GM10248 (cell line): ENCODE measurements around the gene CACNA2D2.
A peak's percentile ranks its signal among the peaks of the same experiment; 100 is the strongest.

ENCODE experiments used
- CTCF ChIA-PET: fragments of 300-600 bp; sonication (Branson Sonifier 250); formaldehyde crosslinking; extraction: SDS; loops from one replicate; lab custom pipeline; 2021; ENCODE audit warnings: antibody characterized with exemption; lab: Yijun Ruan, JAX
- POLR2A ChIA-PET: fragments of 350-650 bp; sonication (Branson Sonifier 250); formaldehyde crosslinking; extraction: SDS; loops from one replicate; lab custom pipeline; 2020; ENCODE audit warnings: antibody characterized with exemption; lab: Yijun Ruan, JAX
- DNase-seq: peaks from one replicate; pipeline ENCODE4 v3.0.0; 2012; ENCODE audit errors: extremely low spot score
- TF ChIP-seq, protein P1 (sequence below): IDR thresholded peaks from 2 replicates; pipeline ENCODE4 v1.5.1; 2012; ENCODE audit warnings: mild to moderate bottlenecking, low read depth; ENCODE audit errors: extremely low read depth, missing control alignments, control extremely low read depth

The CACNA2D2 gene

DNA sequence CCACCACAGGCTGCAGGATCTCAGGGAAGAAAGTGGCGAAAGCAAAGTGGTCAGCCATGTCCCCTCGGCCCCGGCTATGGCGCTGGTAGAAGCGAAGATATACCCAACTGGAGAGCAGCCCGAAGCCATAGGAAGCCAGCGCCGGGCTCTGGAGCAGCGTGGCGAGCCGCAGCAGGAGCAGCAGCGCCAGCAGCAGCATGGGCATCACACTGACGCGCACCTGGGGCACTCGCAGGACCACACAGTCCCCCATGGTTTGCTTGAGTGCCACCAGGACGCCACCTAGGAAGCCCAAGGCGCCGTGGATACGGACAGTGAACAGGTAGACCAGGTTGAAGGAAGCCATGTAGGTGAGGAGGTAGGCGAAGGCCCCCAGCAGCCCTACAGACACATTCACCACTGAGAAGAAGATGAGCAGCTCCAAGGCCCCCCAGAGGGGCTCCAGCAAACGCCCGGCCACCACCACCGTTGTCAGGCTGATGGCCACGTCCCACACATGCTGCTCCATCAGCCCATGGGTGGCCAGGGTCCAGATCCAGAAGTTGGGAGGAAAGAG is 145.0 kb downstream of the CACNA2D2 start:
- DNase-seq: no peak
- ChIA-PET POLR2A (no interaction called here), CTCF (interaction anchor here (2.8 kb wide), 1 partner anchor 184 kb away, joined by 8 read pairs; no protein-coding TSS in a partner anchor)
- TF ChIP-seq, protein P1, sequence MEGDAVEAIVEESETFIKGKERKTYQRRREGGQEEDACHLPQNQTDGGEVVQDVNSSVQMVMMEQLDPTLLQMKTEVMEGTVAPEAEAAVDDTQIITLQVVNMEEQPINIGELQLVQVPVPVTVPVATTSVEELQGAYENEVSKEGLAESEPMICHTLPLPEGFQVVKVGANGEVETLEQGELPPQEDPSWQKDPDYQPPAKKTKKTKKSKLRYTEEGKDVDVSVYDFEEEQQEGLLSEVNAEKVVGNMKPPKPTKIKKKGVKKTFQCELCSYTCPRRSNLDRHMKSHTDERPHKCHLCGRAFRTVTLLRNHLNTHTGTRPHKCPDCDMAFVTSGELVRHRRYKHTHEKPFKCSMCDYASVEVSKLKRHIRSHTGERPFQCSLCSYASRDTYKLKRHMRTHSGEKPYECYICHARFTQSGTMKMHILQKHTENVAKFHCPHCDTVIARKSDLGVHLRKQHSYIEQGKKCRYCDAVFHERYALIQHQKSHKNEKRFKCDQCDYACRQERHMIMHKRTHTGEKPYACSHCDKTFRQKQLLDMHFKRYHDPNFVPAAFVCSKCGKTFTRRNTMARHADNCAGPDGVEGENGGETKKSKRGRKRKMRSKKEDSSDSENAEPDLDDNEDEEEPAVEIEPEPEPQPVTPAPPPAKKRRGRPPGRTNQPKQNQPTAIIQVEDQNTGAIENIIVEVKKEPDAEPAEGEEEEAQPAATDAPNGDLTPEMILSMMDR: no peak

DNA sequence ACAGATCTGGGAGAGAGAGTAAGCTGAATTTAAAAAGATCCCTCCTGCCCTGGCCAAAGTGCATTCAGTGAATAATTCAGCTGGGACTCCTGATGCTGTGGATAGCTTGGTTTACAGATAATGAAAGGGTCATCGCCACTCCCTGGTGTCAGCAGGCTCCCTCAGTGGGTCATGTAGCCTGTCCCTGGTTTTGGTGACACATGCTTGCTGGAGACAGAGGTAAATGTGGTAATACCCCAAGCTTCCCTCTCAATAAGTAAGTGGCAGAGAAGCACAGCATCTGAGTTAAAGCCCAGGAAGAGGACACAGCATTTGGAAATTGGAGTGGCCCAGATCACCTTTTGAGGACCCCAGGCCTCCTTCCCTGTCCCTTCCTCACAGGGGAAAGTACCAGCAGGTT is 146.0 kb downstream of the CACNA2D2 start:
- ChIA-PET CTCF (interaction anchor here (0.7 to 2.8 kb wide), 4 partner anchors 15 to 185 kb away, joined by 3 to 8 read pairs (median 4); partner anchors contain the start of gene TUSC2), POLR2A (no interaction called here)
- TF ChIP-seq, protein P1: no peak
- DNase-seq: no peak

DNA sequence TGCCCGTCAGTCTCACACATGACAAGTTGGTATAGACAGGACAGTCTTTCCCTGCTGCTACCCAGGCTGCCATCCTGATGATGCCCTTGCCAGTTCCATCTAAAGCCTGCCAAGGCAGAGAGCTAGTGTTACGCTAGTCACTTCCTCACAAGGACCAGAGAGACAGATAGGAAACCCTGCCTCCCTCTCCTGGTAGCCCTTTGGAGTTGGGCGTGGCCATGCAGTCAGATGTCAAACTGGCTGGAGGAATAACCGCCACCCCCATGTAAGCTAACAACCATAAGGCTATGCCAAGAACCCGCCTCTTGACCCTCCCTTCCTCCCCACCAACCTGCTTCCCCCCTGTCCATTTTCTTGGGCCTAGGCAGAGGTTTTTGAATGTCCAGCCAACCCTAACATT is 146.9 kb downstream of the CACNA2D2 start:
- DNase-seq: no peak
- ChIA-PET POLR2A (interaction anchor here (0.7 kb wide), 1 partner anchor 57 kb away, joined by 5 read pairs; the partner anchor contains the start of genes HYAL3 and NAA80), CTCF (interaction anchor here (1.0 to 2.8 kb wide), 4 partner anchors 11 to 186 kb away, joined by 3 to 8 read pairs (median 4); no protein-coding TSS in a partner anchor)

DNA sequence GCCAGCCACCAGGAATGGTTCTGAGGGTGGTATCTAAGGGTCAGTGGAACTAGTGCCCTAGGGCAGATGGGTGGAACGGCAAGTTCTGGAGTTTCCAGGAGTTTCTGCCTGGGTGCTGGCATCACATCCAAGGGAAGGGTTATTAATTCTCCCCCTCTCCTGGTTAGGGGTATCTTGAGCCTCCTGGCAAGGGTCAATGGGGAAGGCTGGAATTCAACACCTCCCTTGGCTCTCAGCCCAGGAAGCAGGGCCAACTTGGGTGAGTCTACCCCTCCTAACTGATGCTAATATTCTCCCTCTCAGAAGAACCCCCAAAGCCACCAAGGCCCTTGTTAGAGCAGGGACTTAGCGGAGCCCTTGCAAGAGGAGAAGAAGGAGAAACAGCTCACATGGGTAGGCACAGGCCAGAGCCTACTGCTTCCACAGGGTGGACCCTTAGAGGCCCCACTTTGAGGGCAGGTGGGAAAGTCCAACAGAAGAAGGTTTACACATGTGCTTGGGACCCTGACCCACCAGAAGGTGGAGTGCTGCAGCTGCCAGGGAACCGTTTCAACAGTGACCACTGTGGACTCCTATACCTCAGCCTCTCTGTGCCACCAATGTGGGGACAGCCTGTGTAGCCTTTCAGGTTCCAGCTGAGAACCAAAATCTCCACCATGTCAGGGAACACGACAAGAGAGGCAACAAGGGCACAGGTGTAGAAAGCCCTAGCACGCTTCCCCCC is 147.4 kb downstream of the CACNA2D2 start:
- TF ChIP-seq, protein P1: peak; percentile 23
- no peak for DNase-seq
- CTCF ChIA-PET: interaction anchor here (0.6 to 2.8 kb wide), 4 partner anchors 11 to 187 kb away, joined by 3 to 8 read pairs (median 4); no protein-coding TSS in a partner anchor
- POLR2A ChIA-PET: interaction anchor here (0.6 to 0.7 kb wide), 2 partner anchors 56 to 1165 kb away, joined by 3 to 5 read pairs; partner anchors contain the start of genes HYAL3 and NAA80

More for the DNA sequence above, 146.9 kb downstream of the CACNA2D2 start:
- TF ChIP-seq, protein P1: no peak

DNA sequence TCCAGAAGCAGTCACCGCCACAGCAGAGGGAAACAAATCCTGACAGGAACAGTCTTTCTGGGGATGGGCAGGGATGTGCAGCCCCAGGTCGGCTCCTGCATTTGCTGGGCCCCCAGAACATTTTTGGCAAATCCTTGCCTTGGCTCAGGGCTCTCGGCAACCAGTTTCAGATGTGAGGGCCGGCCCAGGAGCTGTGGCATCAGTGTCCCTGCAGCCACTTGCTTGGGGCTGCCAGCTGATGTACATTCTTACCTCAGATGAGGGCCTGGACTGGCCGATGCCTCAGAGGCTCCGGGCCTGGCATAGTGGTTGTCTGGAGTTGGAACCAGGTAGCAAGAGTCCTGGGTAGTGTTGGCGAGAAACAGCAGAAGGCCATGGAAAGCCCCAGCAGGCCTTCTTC is 148.6 kb downstream of the CACNA2D2 start:
- ChIA-PET CTCF (interaction anchor here (1.0 to 2.9 kb wide), 3 partner anchors 10 to 188 kb away, joined by 3 to 10 read pairs (median 3); partner anchors contain the start of genes RASSF1 and ZMYND10), POLR2A (no interaction called here)
- DNase-seq: no peak
- TF ChIP-seq, protein P1: no peak

DNA sequence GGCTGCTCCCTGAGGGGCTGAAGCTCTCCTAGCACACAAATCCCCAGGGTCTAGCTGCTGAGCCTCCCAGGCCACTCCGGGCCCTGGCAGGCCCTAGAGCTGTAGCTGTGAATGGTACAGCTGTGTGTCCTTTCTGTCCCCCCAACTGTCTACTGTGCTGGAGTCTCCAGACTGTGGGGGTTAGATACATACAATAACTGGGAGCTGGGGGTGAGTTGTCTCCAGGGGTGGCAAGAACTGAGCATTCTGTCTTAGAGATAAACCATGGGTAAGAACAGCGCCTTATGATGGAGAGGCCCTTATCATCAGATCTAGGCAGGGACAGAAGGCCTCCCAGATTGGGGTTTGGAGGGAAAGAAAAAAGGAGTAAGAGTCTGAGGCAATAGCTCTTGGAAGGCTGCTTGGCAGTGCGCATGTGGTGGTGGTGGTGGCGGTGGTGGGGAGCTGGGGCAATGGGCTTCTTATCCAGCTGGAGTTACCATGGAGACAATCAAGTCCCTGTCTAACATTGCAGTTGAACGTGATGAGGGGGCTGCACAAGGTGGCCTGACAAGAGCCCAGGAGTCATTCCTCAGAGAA is 149.2 kb downstream of the CACNA2D2 start:
- no peak for DNase-seq
- POLR2A ChIA-PET: interaction anchor here (1.2 kb wide), 1 partner anchor 215 kb away, joined by 3 read pairs; no protein-coding TSS in a partner anchor
- CTCF ChIA-PET: interaction anchor here (1.0 to 2.9 kb wide), 8 partner anchors 9 to 214 kb away, joined by 3 to 10 read pairs (median 3); partner anchors contain the start of genes C3orf18, RASSF1 and ZMYND10
- TF ChIP-seq, protein P1: no peak
